WTC11 (cell line): ENCODE measurements around the gene C11orf65. TPM values are rescaled to one million over a fixed set of nuclear protein-coding genes. Genes with fewer than 3 reads are reported as not detected.

ENCODE experiments used
- ATAC-seq: fragments of 200-7000 bp; cut with Tn5 transposase; 2 replicates; pipeline ENCODE4 v1.10.0; 2021; ENCODE audit warnings: mild to moderate bottlenecking, moderate library complexity
- CTCF ChIA-PET: fragments of 300-600 bp; sonication (Branson Sonifier 250); formaldehyde crosslinking; loops from one replicate; lab custom pipeline; 2021; ENCODE audit warnings: antibody characterized with exemption; lab: Charles Lee
- POLR2A ChIA-PET: fragments of 350-600 bp; sonication (Branson Sonifier 250); formaldehyde crosslinking; loops from one replicate; lab custom pipeline; 2021; ENCODE audit warnings: antibody characterized with exemption; lab: Charles Lee
- DNase-seq: peaks from one replicate; pipeline ENCODE4 v3.0.0; 2021; ENCODE audit warnings: low spot score
- H3K27ac Mint-ChIP-seq: 2 replicates; pipeline ENCODE4 v1.8.0; 2021; ENCODE audit warnings: mixed read lengths
- H3K27me3 Mint-ChIP-seq: 2 replicates; pipeline ENCODE4 v1.8.0; 2021; ENCODE audit warnings: low read depth, mild to moderate bottlenecking, moderate library complexity, mixed read lengths
- H3K36me3 Mint-ChIP-seq: 2 replicates; pipeline ENCODE4 v1.8.0; 2021; ENCODE audit warnings: mixed read lengths
- H3K4me1 Mint-ChIP-seq: 2 replicates; pipeline ENCODE4 v1.8.0; 2022; ENCODE audit warnings: mixed read lengths
- H3K4me3 Mint-ChIP-seq: 2 replicates; pipeline ENCODE4 v1.8.0; 2021; ENCODE audit warnings: mild to moderate bottlenecking, moderate library complexity, mixed read lengths
- H3K9me3 Mint-ChIP-seq: 2 replicates; pipeline ENCODE4 v1.8.0; 2021; ENCODE audit warnings: mixed read lengths
- CREM ChIP-seq: sonication (generic); formaldehyde crosslinking; IDR thresholded peaks from 2 replicates; pipeline ENCODE4 v1.8.1; 2022; ENCODE audit warnings: mild to moderate bottlenecking, missing genetic modification reagents, moderate library complexity
- EMX1 ChIP-seq: fragments of 250-450 bp; sonication (Bioruptor Pico); IDR thresholded peaks from 2 replicates; pipeline ENCODE4 v1.8.0; 2021; ENCODE audit warnings: mild to moderate bottlenecking
- HMGA2 ChIP-seq: fragments of 250-450 bp; sonication (Bioruptor Pico); IDR thresholded peaks from 2 replicates; pipeline ENCODE4 v1.4.0; 2021; ENCODE audit warnings: mild to moderate bottlenecking, moderate library complexity
- JAZF1 ChIP-seq: fragments of 250-450 bp; sonication (Bioruptor Pico); IDR thresholded peaks from 2 replicates; pipeline ENCODE4 v1.9.0; 2021; ENCODE audit warnings: moderate library complexity, mild to moderate bottlenecking, inconsistent platforms
- JUN ChIP-seq: sonication (generic); formaldehyde crosslinking; IDR thresholded peaks from 2 replicates; pipeline ENCODE4 v1.8.0; 2023; ENCODE audit warnings: mild to moderate bottlenecking, missing genetic modification reagents
- NFE2L1 ChIP-seq: sonication (generic); formaldehyde crosslinking; IDR thresholded peaks from 2 replicates; pipeline ENCODE4 v1.8.1; 2023; ENCODE audit warnings: missing genetic modification reagents
- NR3C1 ChIP-seq: sonication (generic); formaldehyde crosslinking; conservative IDR thresholded peaks from 2 replicates; pipeline ENCODE4 v1.8.1; 2023; ENCODE audit warnings: low read depth, mild to moderate bottlenecking, missing genetic modification reagents
- SMAD4 ChIP-seq: sonication (generic); formaldehyde crosslinking; IDR thresholded peaks from 2 replicates; pipeline ENCODE4 v1.8.0; 2022; ENCODE audit warnings: mild to moderate bottlenecking, missing genetic modification reagents
- SOX15 ChIP-seq: fragments of 250-450 bp; sonication (Bioruptor Pico); IDR thresholded peaks from 2 replicates; pipeline ENCODE4 v1.9.0; 2021; ENCODE audit warnings: mild to moderate bottlenecking
- TEAD4 ChIP-seq: sonication (generic); formaldehyde crosslinking; IDR thresholded peaks from 2 replicates; pipeline ENCODE4 v1.8.0; 2022; ENCODE audit warnings: mild to moderate bottlenecking, missing genetic modification reagents
- ZNF317 ChIP-seq: sonication (generic); formaldehyde crosslinking; IDR thresholded peaks from 2 replicates; pipeline ENCODE4 v1.8.1; 2023; ENCODE audit warnings: low read depth, mild to moderate bottlenecking, moderate library complexity, missing genetic modification reagents, borderline replicate concordance
- total RNA-seq: library from RNA; stranded (reverse); gene quantifications from 3 replicates; pipeline ENCODE4 v1.2.3, GENCODE V29; 2021
- TF ChIP-seq, protein P1 (sequence below): sonication (generic); formaldehyde crosslinking; IDR thresholded peaks from 2 replicates; pipeline ENCODE4 v1.8.1; 2022; ENCODE audit warnings: low read depth, missing genetic modification reagents, borderline replicate concordance
- TF ChIP-seq, protein P2 (sequence below): sonication (generic); formaldehyde crosslinking; IDR thresholded peaks from 2 replicates; pipeline ENCODE4 v1.8.1; 2023; ENCODE audit warnings: mild to moderate bottlenecking, missing genetic modification reagents
- TF ChIP-seq, protein P3 (sequence below): sonication (generic); formaldehyde crosslinking; conservative IDR thresholded peaks from 2 replicates; pipeline ENCODE4 v1.8.1; 2023; ENCODE audit warnings: mild to moderate bottlenecking, low read depth, missing genetic modification reagents, moderate library complexity
- TF ChIP-seq, protein P4 (sequence below): sonication (generic); formaldehyde crosslinking; IDR thresholded peaks from 2 replicates; pipeline ENCODE4 v1.8.1; 2023; ENCODE audit warnings: mild to moderate bottlenecking, moderate library complexity, missing genetic modification reagents
- TF ChIP-seq, protein P5 (sequence below): fragments of 250-450 bp; sonication (Bioruptor Pico); IDR thresholded peaks from 2 replicates; pipeline ENCODE4 v1.9.0; 2021; ENCODE audit warnings: moderate library complexity, mild to moderate bottlenecking, inconsistent platforms, borderline replicate concordance
- TF ChIP-seq, protein P6 (sequence below): sonication (generic); formaldehyde crosslinking; IDR thresholded peaks from 2 replicates; pipeline ENCODE4 v1.8.1; 2022; ENCODE audit warnings: low read depth, mild to moderate bottlenecking, moderate library complexity, missing genetic modification reagents, borderline replicate concordance
- TF ChIP-seq, protein P7 (sequence below): sonication (generic); formaldehyde crosslinking; IDR thresholded peaks from 2 replicates; pipeline ENCODE4 v1.8.0; 2022; ENCODE audit warnings: mild to moderate bottlenecking, missing genetic modification reagents

C11orf65 gene
- total RNA-seq, 1 experiment from 2014 or later: 0.83 TPM

DNA sequence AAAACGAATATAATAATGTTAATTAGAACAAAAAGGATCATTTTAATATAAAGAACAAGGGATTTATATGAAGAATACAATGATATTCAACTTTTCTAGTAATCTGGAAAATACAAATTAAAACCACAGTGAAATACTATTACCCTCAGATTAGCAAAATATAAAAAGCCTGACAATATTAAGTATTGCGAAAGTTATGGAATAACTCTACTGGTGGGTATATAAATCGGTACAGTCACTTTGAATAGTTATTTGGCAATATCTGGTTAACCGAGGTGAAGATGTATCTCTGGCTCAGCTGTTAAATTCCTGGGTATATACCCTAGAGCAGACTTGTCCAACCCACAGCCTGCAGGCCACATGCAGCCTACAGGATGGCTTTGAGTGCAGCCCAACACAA is 125.7 kb downstream of the C11orf65 start:
- Mint-ChIP-seq H3K27ac (no peak overlapping the region), H3K9me3 (no peaks in the 10 kb centered on the region), H3K4me3 (no peak overlapping the region), H3K27me3 (no peaks in the 10 kb centered on the region), H3K36me3 (peaks cover 8% of the 10 kb centered on the region), H3K4me1 (peaks cover 20% of the 10 kb centered on the region)
- POLR2A ChIA-PET: interaction anchor here (1.1 kb wide), 1 partner anchor 119 kb away, joined by 3 read pairs; the partner anchor contains the start of gene NPAT
- CTCF ChIA-PET: interaction anchor here (0.6 to 1.1 kb wide), 4 partner anchors 8 to 323 kb away, joined by 3 read pairs; partner anchors contain the start of gene DDX10
- ATAC-seq (no peak), DNase-seq (no peak)
- no peak for TF ChIP-seq HMGA2 (CRISPR knock-in tag)
- TF ChIP-seq JAZF1 (CRISPR knock-in tag): no peak
- TF ChIP-seq, protein P1, sequence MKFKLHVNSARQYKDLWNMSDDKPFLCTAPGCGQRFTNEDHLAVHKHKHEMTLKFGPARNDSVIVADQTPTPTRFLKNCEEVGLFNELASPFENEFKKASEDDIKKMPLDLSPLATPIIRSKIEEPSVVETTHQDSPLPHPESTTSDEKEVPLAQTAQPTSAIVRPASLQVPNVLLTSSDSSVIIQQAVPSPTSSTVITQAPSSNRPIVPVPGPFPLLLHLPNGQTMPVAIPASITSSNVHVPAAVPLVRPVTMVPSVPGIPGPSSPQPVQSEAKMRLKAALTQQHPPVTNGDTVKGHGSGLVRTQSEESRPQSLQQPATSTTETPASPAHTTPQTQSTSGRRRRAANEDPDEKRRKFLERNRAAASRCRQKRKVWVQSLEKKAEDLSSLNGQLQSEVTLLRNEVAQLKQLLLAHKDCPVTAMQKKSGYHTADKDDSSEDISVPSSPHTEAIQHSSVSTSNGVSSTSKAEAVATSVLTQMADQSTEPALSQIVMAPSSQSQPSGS (CRISPR knock-in tag): no peak
- TF ChIP-seq, protein P2, sequence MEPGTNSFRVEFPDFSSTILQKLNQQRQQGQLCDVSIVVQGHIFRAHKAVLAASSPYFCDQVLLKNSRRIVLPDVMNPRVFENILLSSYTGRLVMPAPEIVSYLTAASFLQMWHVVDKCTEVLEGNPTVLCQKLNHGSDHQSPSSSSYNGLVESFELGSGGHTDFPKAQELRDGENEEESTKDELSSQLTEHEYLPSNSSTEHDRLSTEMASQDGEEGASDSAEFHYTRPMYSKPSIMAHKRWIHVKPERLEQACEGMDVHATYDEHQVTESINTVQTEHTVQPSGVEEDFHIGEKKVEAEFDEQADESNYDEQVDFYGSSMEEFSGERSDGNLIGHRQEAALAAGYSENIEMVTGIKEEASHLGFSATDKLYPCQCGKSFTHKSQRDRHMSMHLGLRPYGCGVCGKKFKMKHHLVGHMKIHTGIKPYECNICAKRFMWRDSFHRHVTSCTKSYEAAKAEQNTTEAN (CRISPR knock-in tag): no peak
- TF ChIP-seq, protein P3, sequence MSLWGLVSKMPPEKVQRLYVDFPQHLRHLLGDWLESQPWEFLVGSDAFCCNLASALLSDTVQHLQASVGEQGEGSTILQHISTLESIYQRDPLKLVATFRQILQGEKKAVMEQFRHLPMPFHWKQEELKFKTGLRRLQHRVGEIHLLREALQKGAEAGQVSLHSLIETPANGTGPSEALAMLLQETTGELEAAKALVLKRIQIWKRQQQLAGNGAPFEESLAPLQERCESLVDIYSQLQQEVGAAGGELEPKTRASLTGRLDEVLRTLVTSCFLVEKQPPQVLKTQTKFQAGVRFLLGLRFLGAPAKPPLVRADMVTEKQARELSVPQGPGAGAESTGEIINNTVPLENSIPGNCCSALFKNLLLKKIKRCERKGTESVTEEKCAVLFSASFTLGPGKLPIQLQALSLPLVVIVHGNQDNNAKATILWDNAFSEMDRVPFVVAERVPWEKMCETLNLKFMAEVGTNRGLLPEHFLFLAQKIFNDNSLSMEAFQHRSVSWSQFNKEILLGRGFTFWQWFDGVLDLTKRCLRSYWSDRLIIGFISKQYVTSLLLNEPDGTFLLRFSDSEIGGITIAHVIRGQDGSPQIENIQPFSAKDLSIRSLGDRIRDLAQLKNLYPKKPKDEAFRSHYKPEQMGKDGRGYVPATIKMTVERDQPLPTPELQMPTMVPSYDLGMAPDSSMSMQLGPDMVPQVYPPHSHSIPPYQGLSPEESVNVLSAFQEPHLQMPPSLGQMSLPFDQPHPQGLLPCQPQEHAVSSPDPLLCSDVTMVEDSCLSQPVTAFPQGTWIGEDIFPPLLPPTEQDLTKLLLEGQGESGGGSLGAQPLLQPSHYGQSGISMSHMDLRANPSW (CRISPR knock-in tag): no peak
- TF ChIP-seq, protein P4, sequence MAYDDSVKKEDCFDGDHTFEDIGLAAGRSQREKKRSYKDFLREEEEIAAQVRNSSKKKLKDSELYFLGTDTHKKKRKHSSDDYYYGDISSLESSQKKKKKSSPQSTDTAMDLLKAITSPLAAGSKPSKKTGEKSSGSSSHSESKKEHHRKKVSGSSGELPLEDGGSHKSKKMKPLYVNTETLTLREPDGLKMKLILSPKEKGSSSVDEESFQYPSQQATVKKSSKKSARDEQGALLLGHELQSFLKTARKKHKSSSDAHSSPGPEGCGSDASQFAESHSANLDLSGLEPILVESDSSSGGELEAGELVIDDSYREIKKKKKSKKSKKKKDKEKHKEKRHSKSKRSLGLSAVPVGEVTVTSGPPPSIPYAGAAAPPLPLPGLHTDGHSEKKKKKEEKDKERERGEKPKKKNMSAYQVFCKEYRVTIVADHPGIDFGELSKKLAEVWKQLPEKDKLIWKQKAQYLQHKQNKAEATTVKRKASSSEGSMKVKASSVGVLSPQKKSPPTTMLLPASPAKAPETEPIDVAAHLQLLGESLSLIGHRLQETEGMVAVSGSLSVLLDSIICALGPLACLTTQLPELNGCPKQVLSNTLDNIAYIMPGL (CRISPR knock-in tag): no peak
- no peak for TF ChIP-seq SMAD4
- TF ChIP-seq, protein P5, sequence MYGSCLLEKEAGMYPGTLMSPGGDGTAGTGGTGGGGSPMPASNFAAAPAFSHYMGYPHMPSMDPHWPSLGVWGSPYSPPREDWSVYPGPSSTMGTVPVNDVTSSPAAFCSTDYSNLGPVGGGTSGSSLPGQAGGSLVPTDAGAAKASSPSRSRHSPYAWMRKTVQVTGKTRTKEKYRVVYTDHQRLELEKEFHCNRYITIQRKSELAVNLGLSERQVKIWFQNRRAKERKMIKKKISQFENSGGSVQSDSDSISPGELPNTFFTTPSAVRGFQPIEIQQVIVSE: no peak
- TF ChIP-seq NFE2L1 (CRISPR knock-in tag): no peak
- TF ChIP-seq, protein P6, sequence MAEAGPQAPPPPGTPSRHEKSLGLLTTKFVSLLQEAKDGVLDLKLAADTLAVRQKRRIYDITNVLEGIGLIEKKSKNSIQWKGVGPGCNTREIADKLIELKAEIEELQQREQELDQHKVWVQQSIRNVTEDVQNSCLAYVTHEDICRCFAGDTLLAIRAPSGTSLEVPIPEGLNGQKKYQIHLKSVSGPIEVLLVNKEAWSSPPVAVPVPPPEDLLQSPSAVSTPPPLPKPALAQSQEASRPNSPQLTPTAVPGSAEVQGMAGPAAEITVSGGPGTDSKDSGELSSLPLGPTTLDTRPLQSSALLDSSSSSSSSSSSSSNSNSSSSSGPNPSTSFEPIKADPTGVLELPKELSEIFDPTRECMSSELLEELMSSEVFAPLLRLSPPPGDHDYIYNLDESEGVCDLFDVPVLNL (CRISPR knock-in tag): no peak
- no peak for TF ChIP-seq NR3C1 (CRISPR knock-in tag)

DNA sequence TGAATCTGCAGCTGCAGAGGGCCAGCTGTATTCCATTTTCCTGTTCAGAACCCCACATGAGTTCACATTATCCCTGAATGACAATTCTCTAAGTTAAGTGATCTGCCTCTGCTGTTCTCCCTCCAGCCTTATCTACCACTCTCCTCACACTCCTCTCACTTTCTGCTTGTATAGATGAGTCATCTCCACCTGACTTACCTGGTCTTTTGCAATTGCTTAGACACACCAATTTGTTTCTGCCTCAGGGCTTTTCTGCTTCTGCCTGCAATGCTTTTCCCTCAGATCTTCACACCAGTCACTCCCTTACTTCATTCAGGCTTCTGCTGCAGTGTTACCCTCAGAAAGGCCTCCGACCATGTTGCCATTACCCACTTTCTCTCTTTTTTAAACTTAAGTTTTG is 126.4 kb downstream of the C11orf65 start:
- TF ChIP-seq JUN (CRISPR knock-in tag): no peak
- TF ChIP-seq, all 79 proteins: peak for 0
- Mint-ChIP-seq H3K4me1 (peaks cover 20% of the 10 kb centered on the region), H3K27ac (peak overlapping the region; percentile 88), H3K36me3 (peaks cover 13% of the 10 kb centered on the region), H3K4me3 (no peak overlapping the region), H3K27me3 (no peaks in the 10 kb centered on the region), H3K9me3 (no peaks in the 10 kb centered on the region)
- CTCF ChIA-PET: no interaction called here
- ATAC-seq (peak; percentile 92), DNase-seq (no peak)
- POLR2A ChIA-PET: no interaction called here

DNA sequence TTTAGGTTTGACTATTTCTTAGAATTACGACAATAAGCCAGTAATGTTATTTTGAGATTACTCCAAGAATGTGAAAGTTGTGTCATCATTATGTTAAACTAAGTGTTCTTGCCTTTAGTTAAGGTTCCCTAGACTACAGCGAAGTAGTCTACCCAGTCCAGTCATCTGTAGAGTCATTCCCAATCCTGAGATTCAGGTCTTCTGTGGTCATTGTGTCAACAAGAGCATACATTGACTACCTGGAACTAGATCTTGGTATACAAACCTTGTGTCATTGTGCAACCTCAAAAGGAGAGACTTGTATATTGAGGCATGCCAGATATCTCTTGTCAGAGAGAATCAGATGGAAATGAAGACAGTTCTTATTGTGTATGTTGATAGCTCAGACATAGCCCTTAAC is 128.6 kb downstream of the C11orf65 start:
- no peak for TF ChIP-seq EMX1 (CRISPR knock-in tag)
- TF ChIP-seq SOX15 (CRISPR knock-in tag): no peak
- TF ChIP-seq ZNF317 (CRISPR knock-in tag): no peak
- TF ChIP-seq, protein P7, sequence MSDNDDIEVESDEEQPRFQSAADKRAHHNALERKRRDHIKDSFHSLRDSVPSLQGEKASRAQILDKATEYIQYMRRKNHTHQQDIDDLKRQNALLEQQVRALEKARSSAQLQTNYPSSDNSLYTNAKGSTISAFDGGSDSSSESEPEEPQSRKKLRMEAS (CRISPR knock-in tag): no peak
- TF ChIP-seq CREM: no peak
- TF ChIP-seq, protein P3 (CRISPR knock-in tag): no peak
- no peak for TF ChIP-seq TEAD4 (CRISPR knock-in tag)
- H3K36me3 Mint-ChIP-seq: peaks cover 29% of the 10 kb centered on the region
- ATAC-seq (no peak), DNase-seq (no peak)
- no peaks in the 10 kb centered on the region for H3K27me3 Mint-ChIP-seq
- ChIA-PET POLR2A (no interaction called here), CTCF (interaction anchor here (1.3 kb wide), 1 partner anchor 309 kb away, joined by 3 read pairs; no protein-coding TSS in a partner anchor)
- H3K9me3 Mint-ChIP-seq: no peaks in the 10 kb centered on the region
- no peak overlapping the region for H3K4me3 Mint-ChIP-seq
- H3K27ac Mint-ChIP-seq: 0 out of 2 replicates have a peak overlapping the region, but pooled peaks have one; percentile 22
- H3K4me1 Mint-ChIP-seq: peaks cover 20% of the 10 kb centered on the region
